ENCODE measurements around the gene PRICKLE1.

GRCh38 chr12:42583016-42583415 lies 6.5 kb downstream of the PRICKLE1 start:
- TF ChIP-seq REST (IDR thresholded peaks at IDR 0.05; ENCODE audit: insufficient read depth in 1 of 2, low read depth in 2 of 2, low read length in 2 of 2) (no peak), POLR2AphosphoS5 (IDR thresholded peaks at IDR 0.05; ENCODE audit: low read depth, low read length) (no peak)
